Neural cell (in vitro differentiated cells): Measurements from ENCODE around the gene PPAN.

ENCODE experiments used
- CTCF ChIP-seq: fragments of 450-650 bp; IDR thresholded peaks from 2 replicates; pipeline ENCODE4 v1.5.1; 2014; ENCODE audit warnings: antibody characterized with exemption, mild to moderate bottlenecking, moderate library complexity; ENCODE audit not compliant: poor library complexity, severe bottlenecking
- EZH2 ChIP-seq: fragments of 200-600, 300-800 bp; shearing (Covaris generic), sonication (generic); IDR thresholded peaks from 2 replicates; pipeline ENCODE4 v1.6.1; 2014; ENCODE audit warnings: antibody characterized with exemption, low read length, borderline replicate concordance, mild to moderate bottlenecking; ENCODE audit not compliant: insufficient read depth, poor library complexity, severe bottlenecking
- POLR2AphosphoS5 ChIP-seq: IDR thresholded peaks from 2 replicates; pipeline ENCODE4 v1.6.1; 2012
- REST ChIP-seq: IDR thresholded peaks from 2 replicates; pipeline ENCODE4 v1.6.1; 2012; ENCODE audit warnings: borderline replicate concordance
- TAF1 ChIP-seq: IDR thresholded peaks from 2 replicates; pipeline ENCODE4 v1.6.1; 2012; ENCODE audit warnings: low read depth

- TF ChIP-seq POLR2AphosphoS5 (no peak), EZH2 (no peak), REST (no peak), CTCF (no peak), TAF1 (no peak)
These were observed 43.3 kb downstream of the PPAN start for GRCh38 chr19:10149427-10149826.
